RWPE1 (cell line): ENCODE results near the gene CACTIN.
A peak's percentile ranks its signal among the peaks of the same experiment; 100 is the strongest.

Source experiments
- CTCF ChIA-PET: fragments of 350-600 bp; sonication (Branson Sonifier 250); formaldehyde crosslinking; extraction: SDS; loops from one replicate; lab custom pipeline; 2021; lab: Yijun Ruan, JAX
- POLR2A ChIA-PET: fragments of 400-600 bp; formaldehyde crosslinking; extraction: SDS; loops from one replicate; lab custom pipeline; 2020; ENCODE audit warnings: antibody characterized with exemption; ENCODE audit not compliant: low non-redundant PET; lab: Yijun Ruan, JAX
- DNase-seq: peaks from one replicate; pipeline ENCODE4 v3.0.0; 2012; ENCODE audit warnings: low spot score
- H3K27ac ChIP-seq: fragments of 450-650 bp; 2 replicates; pipeline ENCODE4 v1.5.1; 2017
- CTCF ChIP-seq: fragments of 450-650 bp; conservative IDR thresholded peaks from 2 replicates; pipeline ENCODE4 v1.5.1; 2017; ENCODE audit warnings: low read depth, mild to moderate bottlenecking

Gene CACTIN

GRCh38 chr19:3657395-3657769, 30.8 kb upstream of the CACTIN start:
- no peak overlapping the region for H3K27ac ChIP-seq
- ChIA-PET CTCF (interaction anchor here (1.7 kb wide), 1 partner anchor 9 kb away, joined by 6 read pairs; no protein-coding TSS in a partner anchor), POLR2A (no interaction called here)
- DNase-seq = no peak
- TF ChIP-seq CTCF = no peak

GRCh38 chr19:3656747-3657394, 30.3 kb upstream of the CACTIN start:
- CTCF ChIA-PET = interaction anchor here (0.6 to 1.7 kb wide), 3 partner anchors 10 to 530 kb away, joined by 4 to 6 read pairs (median 6); no protein-coding TSS in a partner anchor
- no peak for TF ChIP-seq CTCF
- POLR2A ChIA-PET = no interaction called here

GRCh38 chr19:3656073-3656746, 29.6 kb upstream of the CACTIN start:
- TF ChIP-seq CTCF = no peak
- H3K27ac ChIP-seq = peak overlapping the region; percentile 80
- DNase-seq = peak; percentile 37
- CTCF ChIA-PET = interaction anchor here (0.6 to 1.7 kb wide), 3 partner anchors 10 to 530 kb away, joined by 4 to 6 read pairs (median 6); no protein-coding TSS in a partner anchor
- POLR2A ChIA-PET = no interaction called here

More at GRCh38 chr19:3656747-3657394, 30.3 kb upstream of the CACTIN start:
- peak; percentile 83 for DNase-seq
- H3K27ac ChIP-seq = peak overlapping the region; percentile 80

GRCh38 chr19:3655402-3656072, 28.9 kb upstream of the CACTIN start:
- ChIA-PET POLR2A (no interaction called here), CTCF (no interaction called here)

GRCh38 chr19:3653865-3654513, 27.4 kb upstream of the CACTIN start:
- peak overlapping the region; percentile 80; the same call in 1 of the 2 replicates for H3K27ac ChIP-seq
- CTCF ChIA-PET = interaction anchor here (0.5 kb wide), 1 partner anchor 117 kb away, joined by 3 read pairs; no protein-coding TSS in a partner anchor
- DNase-seq = no peak

More at GRCh38 chr19:3655402-3656072, 28.9 kb upstream of the CACTIN start:
- DNase-seq = peak; percentile 93
- TF ChIP-seq CTCF = no peak
- H3K27ac ChIP-seq = peak overlapping the region; percentile 80

More at GRCh38 chr19:3653865-3654513, 27.4 kb upstream of the CACTIN start:
- POLR2A ChIA-PET = no interaction called here
- no peak for TF ChIP-seq CTCF
